LNCAP (cell line): ENCODE results near the gene TUBGCP4.

Experiments
- TF ChIP-seq, protein P1 (sequence below): fragments of 450-650 bp; IDR thresholded peaks from 2 replicates; pipeline ENCODE4 v1.5.1; 2017; ENCODE audit warnings: mild to moderate bottlenecking

TUBGCP4 gene

DNA sequence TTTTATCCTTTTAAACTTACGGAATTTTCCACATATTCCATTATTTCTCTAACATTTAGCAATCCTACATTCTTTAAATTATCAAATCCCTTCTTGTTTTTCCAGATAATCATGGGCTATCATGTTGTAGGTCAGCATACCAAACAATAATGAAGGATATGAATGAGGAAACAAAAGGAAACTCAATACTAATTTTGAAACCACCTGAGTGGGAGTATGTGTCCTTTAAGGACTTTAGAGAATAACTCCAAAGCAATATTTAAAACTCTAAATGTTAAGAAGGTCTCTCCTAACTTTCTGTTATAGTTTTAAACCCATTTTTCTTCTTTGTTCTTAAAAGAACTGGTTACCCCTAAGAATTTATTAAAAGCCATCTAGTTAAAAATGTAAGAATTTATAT is 79.1 kb downstream of the TUBGCP4 start:
- TF ChIP-seq, protein P1, sequence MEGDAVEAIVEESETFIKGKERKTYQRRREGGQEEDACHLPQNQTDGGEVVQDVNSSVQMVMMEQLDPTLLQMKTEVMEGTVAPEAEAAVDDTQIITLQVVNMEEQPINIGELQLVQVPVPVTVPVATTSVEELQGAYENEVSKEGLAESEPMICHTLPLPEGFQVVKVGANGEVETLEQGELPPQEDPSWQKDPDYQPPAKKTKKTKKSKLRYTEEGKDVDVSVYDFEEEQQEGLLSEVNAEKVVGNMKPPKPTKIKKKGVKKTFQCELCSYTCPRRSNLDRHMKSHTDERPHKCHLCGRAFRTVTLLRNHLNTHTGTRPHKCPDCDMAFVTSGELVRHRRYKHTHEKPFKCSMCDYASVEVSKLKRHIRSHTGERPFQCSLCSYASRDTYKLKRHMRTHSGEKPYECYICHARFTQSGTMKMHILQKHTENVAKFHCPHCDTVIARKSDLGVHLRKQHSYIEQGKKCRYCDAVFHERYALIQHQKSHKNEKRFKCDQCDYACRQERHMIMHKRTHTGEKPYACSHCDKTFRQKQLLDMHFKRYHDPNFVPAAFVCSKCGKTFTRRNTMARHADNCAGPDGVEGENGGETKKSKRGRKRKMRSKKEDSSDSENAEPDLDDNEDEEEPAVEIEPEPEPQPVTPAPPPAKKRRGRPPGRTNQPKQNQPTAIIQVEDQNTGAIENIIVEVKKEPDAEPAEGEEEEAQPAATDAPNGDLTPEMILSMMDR: no peak
